GM12878 (cell line): Measurements from ENCODE around the gene DNAJA2. TPM values are rescaled to one million over a fixed set of nuclear protein-coding genes. Genes with fewer than 3 reads are reported as not detected.

Experiments
- ATAC-seq: fragments of 200-7000 bp; cut with Tn5 transposase; 3 replicates; pipeline ENCODE4 v1.9.1; 2020; ENCODE audit warnings: mild to moderate bottlenecking, moderate library complexity
- BruUV-seq: library from RNA; stranded (reverse); fragments of 400-500 nt; replicated peaks from 2 replicates; lab custom pipeline; 2021; lab: Mats Ljungman, UMichigan
- CTCF ChIA-PET: fragments of 300-600 bp; sonication (Branson Sonifier 250); formaldehyde crosslinking; extraction: SDS; loops from one replicate; lab custom pipeline; 2021; ENCODE audit warnings: inconsistent platforms; lab: Yijun Ruan, JAX
- POLR2A ChIA-PET: fragments of 350-600 bp; formaldehyde crosslinking; extraction: SDS; loops from one replicate; lab custom pipeline; 2021; ENCODE audit warnings: inconsistent platforms; lab: Charles Lee
- RAD21 ChIA-PET: fragments of 300-600 bp; sonication (Branson Sonifier 250); formaldehyde crosslinking; loops from one replicate; lab custom pipeline; 2023; ENCODE audit warnings: antibody characterized with exemption; ENCODE audit not compliant: unreplicated experiment; lab: Charles Lee
- SMC1A ChIA-PET: fragments of 300-600 bp; sonication (Branson Sonifier 250); formaldehyde crosslinking; loops from one replicate; lab custom pipeline; 2023; ENCODE audit not compliant: unreplicated experiment, uncharacterized antibody; lab: Charles Lee
- DNase-seq: peaks from one replicate; pipeline ENCODE4 v3.0.0-alpha.2; 2011; ENCODE audit warnings: low read depth, low spot score
- FAIRE-seq: peaks from 3 replicates; lab custom pipeline; 2011; peaks lifted over from hg19 to GRCh38; lab: Jason Lieb, UNC
- H2AFZ ChIP-seq: 2 replicates; pipeline ENCODE4 v1.6.0; 2011; ENCODE audit warnings: low read depth, low read length, control low read depth; ENCODE audit not compliant: control insufficient read depth
- H3K27ac ChIP-seq: 2 replicates; pipeline ENCODE4 v1.5.1; 2011; ENCODE audit warnings: control low read depth; ENCODE audit not compliant: control insufficient read depth, insufficient read depth
- H3K27me3 ChIP-seq, 2 experiments: replicated peaks in 1 of 2; 2 replicates each; pipeline versions ENCODE4 v1.6.0 to v1.6.1; 2011; ENCODE audit warnings: low read length in 1 of 2; ENCODE audit not compliant: control insufficient read depth in 2 of 2, insufficient read depth in 2 of 2
- H3K36me3 ChIP-seq, 2 experiments: 2 replicates each; pipeline ENCODE4 v1.5.1; 2011; ENCODE audit warnings: low read length in 1 of 2; ENCODE audit not compliant: control insufficient read depth in 2 of 2, insufficient read depth in 2 of 2
- H3K4me1 ChIP-seq: 2 replicates; pipeline ENCODE4 v1.6.1; 2011; ENCODE audit warnings: mild to moderate bottlenecking, low read length, moderate library complexity, mixed read lengths; ENCODE audit not compliant: control insufficient read depth, insufficient read depth
- H3K4me2 ChIP-seq: 2 replicates; pipeline ENCODE4 v1.6.0; 2011; ENCODE audit warnings: control low read depth; ENCODE audit not compliant: control insufficient read depth, insufficient read depth
- H3K4me3 ChIP-seq: fragments of 200-600 bp; sonication (generic); 2 replicates; pipeline ENCODE4 v1.5.1; 2016
- H3K79me2 ChIP-seq: 2 replicates; pipeline ENCODE4 v1.6.0; 2011; ENCODE audit warnings: low read length; ENCODE audit not compliant: control insufficient read depth, insufficient read depth
- H3K9ac ChIP-seq: 2 replicates; pipeline ENCODE4 v1.8.0; 2011; ENCODE audit warnings: low read length, control low read depth, mixed read lengths; ENCODE audit not compliant: control insufficient read depth, insufficient read depth
- H3K9me3 ChIP-seq: replicated peaks from 3 replicates; pipeline ENCODE4 v1.5.1; 2011; ENCODE audit warnings: mild to moderate bottlenecking, low read length; ENCODE audit not compliant: control insufficient read depth, insufficient read depth
- H4K20me1 ChIP-seq: 2 replicates; pipeline ENCODE4 v1.6.0; 2011; ENCODE audit not compliant: control insufficient read depth, insufficient read depth
- BACH1 ChIP-seq: fragments of 450-650 bp; IDR thresholded peaks from 2 replicates; pipeline ENCODE4 v1.6.1; 2017; ENCODE audit warnings: mild to moderate bottlenecking, borderline replicate concordance
- CREB1 ChIP-seq: IDR thresholded peaks from 2 replicates; pipeline ENCODE4 v1.6.1; 2012; ENCODE audit warnings: low read depth, mild to moderate bottlenecking, inconsistent platforms
- POU2F2 ChIP-seq: IDR thresholded peaks from 3 replicates; pipeline ENCODE4 v1.6.1; 2011; ENCODE audit warnings: low read depth, mild to moderate bottlenecking, low read length, borderline replicate concordance
- RAD21 ChIP-seq: IDR thresholded peaks from 2 replicates; pipeline ENCODE4 v1.6.1; 2011; ENCODE audit warnings: mild to moderate bottlenecking, low read depth, low read length, moderate library complexity; ENCODE audit not compliant: insufficient read depth
- RCOR1 ChIP-seq: conservative IDR thresholded peaks from 2 replicates; pipeline ENCODE4 v1.6.1; 2012; ENCODE audit warnings: low read depth, low read length, improper control_type of control experiment
- SPI1 ChIP-seq: IDR thresholded peaks from 2 replicates; pipeline ENCODE4 v1.6.1; 2011; ENCODE audit warnings: low read depth, mild to moderate bottlenecking, low read length, moderate library complexity, borderline replicate concordance; ENCODE audit not compliant: insufficient read depth
- TBL1XR1 ChIP-seq: IDR thresholded peaks from 2 replicates; pipeline ENCODE4 v1.6.1; 2012; ENCODE audit warnings: low read depth, low read length, improper control_type of control experiment
- YY1 ChIP-seq: IDR thresholded peaks from 2 replicates; pipeline ENCODE4 v1.6.1; 2011; ENCODE audit warnings: low read depth, mild to moderate bottlenecking, low read length
- WGBS: methylation state at CpG from one replicate; pipeline ENCODE4 v1.1.6; 2016; ENCODE audit warnings: low lambda C conversion rate; ENCODE audit not compliant: insufficient replicate concordance, insufficient coverage; ENCODE audit errors: missing lambda C conversion rate; 5-methylcytosine and 5-hydroxymethylcytosine counted together
- in situ Hi-C: fragments of 300-500 bp; cut with MboI; formaldehyde crosslinking; loops from 9 replicates; pipeline ENCODE4 v1.14.3; 2018; ENCODE audit warnings: mixed read lengths
- intact Hi-C: fragments of 100-400 bp; cut with micrococcal nuclease; formaldehyde crosslinking; loops from one replicate; pipeline ENCODE4 v1.14.2; 2022; ENCODE audit not compliant: unreplicated experiment
- polyA plus RNA-seq, 11 experiments: library from polyadenylated mRNA; depleted of rRNA in 4 of 11; unstranded in 6 of 11; stranded (reverse) in 5 of 11; fragments of >200 nt; fragmentation: Nextera tagmentation in 4 of 11; fragmentation: Illumina TruSeq in 1 of 11; extraction: Ambion mirVana in 4 of 11; extraction: Trizol in 1 of 11; gene quantifications; 1 replicate in 1 of 11; 2 replicates in 10 of 11; pipeline versions ENCODE4 v1.2.1 to v1.2.3, GENCODE V29; 2011 to 2016; ENCODE audit warnings: inconsistent platforms in 2 of 11, missing spikeins in 2 of 11, low read depth in 1 of 11
- total RNA-seq, 4 experiments: library from RNA; depleted of rRNA in 3 of 4; stranded (reverse); fragments of >200 nt in 3 of 4; fragmentation: Illumina TruSeq in 1 of 4; extraction: Trizol in 1 of 4; gene quantifications; 2 replicates each; pipeline versions ENCODE4 v1.2.1 to v1.2.3, GENCODE V29; 2013 to 2021
- TF ChIP-seq, protein P1 (sequence below), 3 experiments: IDR thresholded peaks in 2 of 3; conservative IDR thresholded peaks in 1 of 3; 2 replicates each; pipeline ENCODE4 v1.5.1; 2011; ENCODE audit warnings: low read depth in 3 of 3, low read length in 3 of 3, mild to moderate bottlenecking in 3 of 3, control low read depth in 2 of 3, moderate library complexity in 2 of 3, inconsistent platforms in 1 of 3, mixed read lengths in 1 of 3; ENCODE audit not compliant: control insufficient read depth in 2 of 3, insufficient read depth in 1 of 3; ENCODE audit errors: extremely low read depth in 1 of 3

The DNAJA2 gene
- total and polyA plus RNA-seq, 10 of the 15 experiments (the other 5 are each of a cell fraction or from before 2014, with no cell fraction given): 26.2 to 96.4 (median 58.1) TPM

DNA sequence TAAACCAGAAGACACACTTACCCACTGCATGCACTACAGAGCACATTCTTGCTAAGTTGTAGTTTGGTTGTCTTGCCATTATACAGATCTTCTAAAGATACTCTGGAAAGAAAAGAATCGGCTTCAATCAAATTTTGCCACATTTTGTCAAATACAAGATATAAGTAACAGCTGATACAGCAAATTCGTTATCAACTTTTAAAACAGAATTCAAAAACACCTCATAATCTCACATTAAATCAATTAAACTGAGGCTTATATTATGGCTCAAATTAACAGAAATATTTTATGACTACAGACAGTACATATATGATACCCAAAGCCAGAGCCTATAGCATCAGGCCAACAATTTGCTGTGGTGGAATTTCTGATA, 5.4 kb downstream of the DNAJA2 start:
- SMC1A ChIA-PET: interaction anchor here (1.3 kb wide), 1 partner anchor 36 kb away, joined by 3 read pairs; no protein-coding TSS in a partner anchor
- DNase-seq (no peak), ATAC-seq (no peak), FAIRE-seq (no peak)
- no peaks in the 10 kb centered on the region for H4K20me1 ChIP-seq
- H3K36me3 ChIP-seq: peaks cover 12 to 54% of the 10 kb centered on the region in 2 experiments
- H3K9ac ChIP-seq: no peak overlapping the region
- intact Hi-C loops: no loop called here
- H3K27me3 ChIP-seq: no peaks in the 10 kb centered on the region
- H3K4me2 ChIP-seq: 0 out of 2 replicates have a peak overlapping the region, but pooled peaks have one; percentile 23
- in situ Hi-C loops: no loop called here
- no peaks in the 10 kb centered on the region; the same call in 1 of the 2 replicates for H3K4me1 ChIP-seq
- no peak for TF ChIP-seq YY1
- TF ChIP-seq RAD21: no peak
- no peak for TF ChIP-seq RCOR1
- no peak for TF ChIP-seq SPI1
- TF ChIP-seq CREB1: no peak
- TF ChIP-seq, protein P1, sequence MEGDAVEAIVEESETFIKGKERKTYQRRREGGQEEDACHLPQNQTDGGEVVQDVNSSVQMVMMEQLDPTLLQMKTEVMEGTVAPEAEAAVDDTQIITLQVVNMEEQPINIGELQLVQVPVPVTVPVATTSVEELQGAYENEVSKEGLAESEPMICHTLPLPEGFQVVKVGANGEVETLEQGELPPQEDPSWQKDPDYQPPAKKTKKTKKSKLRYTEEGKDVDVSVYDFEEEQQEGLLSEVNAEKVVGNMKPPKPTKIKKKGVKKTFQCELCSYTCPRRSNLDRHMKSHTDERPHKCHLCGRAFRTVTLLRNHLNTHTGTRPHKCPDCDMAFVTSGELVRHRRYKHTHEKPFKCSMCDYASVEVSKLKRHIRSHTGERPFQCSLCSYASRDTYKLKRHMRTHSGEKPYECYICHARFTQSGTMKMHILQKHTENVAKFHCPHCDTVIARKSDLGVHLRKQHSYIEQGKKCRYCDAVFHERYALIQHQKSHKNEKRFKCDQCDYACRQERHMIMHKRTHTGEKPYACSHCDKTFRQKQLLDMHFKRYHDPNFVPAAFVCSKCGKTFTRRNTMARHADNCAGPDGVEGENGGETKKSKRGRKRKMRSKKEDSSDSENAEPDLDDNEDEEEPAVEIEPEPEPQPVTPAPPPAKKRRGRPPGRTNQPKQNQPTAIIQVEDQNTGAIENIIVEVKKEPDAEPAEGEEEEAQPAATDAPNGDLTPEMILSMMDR (IDR thresholded peaks at IDR 0.05 in 2 of 3, conservative IDR thresholded peaks at IDR 0.05 in 1 of 3; ENCODE audit: control insufficient read depth in 2 of 3, extremely low read depth in 1 of 3, insufficient read depth in 1 of 3, low read depth in 3 of 3, low read length in 3 of 3): no peak
- TF ChIP-seq TBL1XR1: no peak
- TF ChIP-seq BACH1: no peak
- TF ChIP-seq POU2F2: no peak
- RAD21 ChIA-PET: no interaction called here
- H2AFZ ChIP-seq: no peak overlapping the region
- H3K27ac ChIP-seq: no peak overlapping the region
- POLR2A ChIA-PET: no interaction called here
- no peaks in the 10 kb centered on the region for H3K9me3 ChIP-seq
- 95% methylated on average over 2 of the region's 2 CpGs for WGBS
- BruUV-seq: no TSS peak
- peaks cover 55% of the 10 kb centered on the region for H3K79me2 ChIP-seq
- no peak overlapping the region for H3K4me3 ChIP-seq
- CTCF ChIA-PET: interaction anchor here (0.7 to 2.5 kb wide), 2 partner anchors 18 to 51 kb away, joined by 3 to 8 read pairs; no protein-coding TSS in a partner anchor
